ENCODE results near the gene SETBP1.
"Not testable (repeated sequence)": the region's sequence is repeated elsewhere in the genome, so short reads cannot be mapped to it uniquely, and the experiment has no call there.

Gene SETBP1

DNA sequence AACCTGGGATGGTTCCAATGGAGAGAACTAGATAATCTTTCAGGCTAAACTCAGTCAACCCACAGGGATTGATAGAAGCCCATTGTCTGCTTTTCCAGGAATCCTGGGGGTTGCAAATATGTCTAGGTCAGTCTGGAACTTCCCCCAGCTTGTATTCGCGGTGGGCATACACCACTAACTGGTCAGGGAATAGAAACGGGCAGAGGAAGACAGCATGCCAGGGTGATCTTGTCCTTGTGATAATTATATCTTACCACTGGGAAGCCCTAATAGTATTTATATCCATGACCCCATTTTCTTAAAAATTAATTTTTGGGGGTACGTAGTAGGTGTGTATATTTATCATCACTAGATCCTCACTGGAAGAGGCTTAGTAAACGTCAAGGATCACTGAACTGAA lies 101.9 kb downstream of the SETBP1 start:
- H3K27ac ChIP-seq, result no peak overlapping the region
- no peak for DNase-seq (ENCODE audit: low read depth, low spot score)

DNA sequence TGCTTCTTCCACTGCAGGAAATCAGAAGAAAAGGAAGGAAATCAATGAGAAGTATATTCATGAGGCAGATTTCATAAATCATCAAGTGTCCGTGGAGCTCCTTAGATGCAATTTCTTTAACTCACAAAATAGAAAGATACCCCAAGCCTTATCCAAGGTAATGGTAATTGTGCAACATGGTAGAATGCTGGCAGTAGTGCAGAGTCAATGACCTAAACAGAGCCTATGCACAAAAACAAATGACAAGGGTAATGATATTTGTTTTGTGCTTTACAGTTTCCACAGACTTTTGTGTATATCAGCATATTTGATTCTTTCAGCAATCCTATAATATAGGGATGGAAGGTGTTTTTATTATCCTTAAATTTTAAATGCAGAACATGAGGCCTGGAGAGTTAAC lies 102.7 kb downstream of the SETBP1 start:
- no peak for DNase-seq (ENCODE audit: low read depth, low spot score)
- H3K27ac ChIP-seq, result no peak overlapping the region

DNA sequence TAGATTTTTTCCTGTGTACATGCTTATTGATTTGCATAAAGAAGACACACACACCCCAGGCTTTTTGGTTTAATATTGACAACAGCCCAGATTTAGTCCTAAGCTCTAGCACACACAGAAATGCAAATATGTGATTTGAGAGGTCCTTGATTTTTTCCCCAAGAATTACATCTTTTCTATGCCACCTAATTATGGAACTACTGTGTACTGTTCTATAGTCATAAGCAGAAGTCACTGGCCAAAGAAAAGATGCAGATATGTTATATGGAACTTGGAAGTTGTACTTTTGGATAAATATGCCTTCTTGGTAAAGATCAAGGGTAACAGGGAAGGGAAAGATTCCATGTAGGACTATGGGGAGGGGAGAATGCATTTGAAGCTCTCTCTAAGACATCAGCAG lies 105.6 kb downstream of the SETBP1 start:
- DNase-seq (ENCODE audit: low read depth, low spot score), result no peak
- no peak overlapping the region for H3K27ac ChIP-seq

DNA sequence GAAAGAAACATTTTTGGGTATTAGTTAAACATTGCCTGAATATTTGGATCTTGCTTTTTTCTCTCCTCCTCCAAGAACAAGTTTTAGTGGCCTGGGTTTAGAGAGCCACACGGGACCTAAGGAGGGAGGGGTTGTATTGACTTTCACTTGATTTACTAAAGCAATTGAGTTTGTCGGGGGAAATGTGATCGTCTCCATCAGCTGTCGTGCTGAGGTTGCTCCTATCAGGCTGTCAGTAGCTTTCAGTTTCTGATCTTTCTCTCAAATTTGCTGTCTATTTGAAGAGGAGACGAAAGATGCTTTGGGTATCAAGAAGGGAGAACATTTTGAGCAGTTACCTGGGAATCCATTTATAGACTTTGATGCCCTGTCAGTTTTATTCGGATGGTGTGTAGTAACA lies 106.0 kb downstream of the SETBP1 start:
- no peak for DNase-seq (ENCODE audit: low read depth, low spot score)
- H3K27ac ChIP-seq, result no peak overlapping the region

DNA sequence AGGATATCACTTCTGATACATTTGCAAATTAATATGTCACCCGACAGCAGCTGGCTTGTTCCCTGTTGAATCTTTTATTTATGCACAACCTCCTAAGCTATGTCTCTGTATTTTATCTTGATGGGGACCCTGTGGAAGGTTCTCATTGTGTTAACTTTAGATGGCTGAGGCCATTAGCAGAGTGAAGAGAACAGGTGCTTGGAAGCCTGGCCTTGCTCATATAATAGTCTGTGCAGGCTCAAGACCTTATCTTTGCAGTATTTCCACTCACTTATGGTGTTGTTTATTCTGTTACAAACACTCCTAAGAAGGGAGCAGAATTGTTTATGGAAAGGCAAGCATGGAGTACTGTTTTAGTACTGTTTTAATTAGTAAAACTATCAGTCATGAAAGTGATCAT lies 107.6 kb downstream of the SETBP1 start:
- no peak overlapping the region for H3K27ac ChIP-seq
- no peak for DNase-seq (ENCODE audit: low read depth, low spot score)

DNA sequence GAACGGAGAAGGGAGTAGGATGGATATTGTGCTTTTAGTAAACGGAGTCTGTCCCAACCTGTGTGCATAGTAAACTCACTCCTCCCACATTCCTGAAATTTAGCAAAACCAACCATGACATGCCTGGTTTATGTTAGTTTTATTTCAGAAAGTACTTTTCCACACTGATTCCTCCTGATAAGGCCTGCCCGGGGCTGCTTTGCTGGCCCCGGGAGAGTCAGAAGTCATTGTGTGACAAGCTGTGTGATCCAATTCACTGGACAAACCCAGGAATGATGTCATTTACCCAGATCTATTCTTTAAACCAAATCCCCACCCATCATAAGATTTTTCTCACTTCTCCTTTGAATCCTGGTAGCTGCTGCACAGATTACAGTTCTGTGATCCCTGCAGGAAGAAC lies 109.0 kb downstream of the SETBP1 start:
- DNase-seq (ENCODE audit: low read depth, low spot score), result no peak
- peak overlapping the region; percentile 55 for H3K27ac ChIP-seq

DNA sequence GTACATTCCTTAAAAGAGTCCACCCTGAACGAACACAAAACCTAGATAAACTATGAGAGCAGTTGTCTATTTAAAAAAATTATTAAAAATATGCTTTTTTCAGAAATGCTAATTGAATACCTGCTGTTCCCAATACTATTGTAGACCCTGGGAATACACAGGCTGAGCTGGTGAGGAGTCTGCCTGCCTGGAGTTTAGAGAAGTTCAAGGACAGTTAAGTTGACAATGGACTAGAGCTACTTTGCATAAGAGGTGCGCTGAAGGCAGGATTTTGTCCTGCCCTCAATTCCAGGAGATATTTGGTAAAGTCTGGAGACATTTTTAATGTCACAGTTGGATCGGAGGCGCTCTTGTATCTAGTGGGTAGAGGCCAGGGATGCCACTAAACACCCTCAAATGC lies 110.2 kb downstream of the SETBP1 start:
- no peak overlapping the region for H3K27ac ChIP-seq
- no peak for DNase-seq (ENCODE audit: low read depth, low spot score)

DNA sequence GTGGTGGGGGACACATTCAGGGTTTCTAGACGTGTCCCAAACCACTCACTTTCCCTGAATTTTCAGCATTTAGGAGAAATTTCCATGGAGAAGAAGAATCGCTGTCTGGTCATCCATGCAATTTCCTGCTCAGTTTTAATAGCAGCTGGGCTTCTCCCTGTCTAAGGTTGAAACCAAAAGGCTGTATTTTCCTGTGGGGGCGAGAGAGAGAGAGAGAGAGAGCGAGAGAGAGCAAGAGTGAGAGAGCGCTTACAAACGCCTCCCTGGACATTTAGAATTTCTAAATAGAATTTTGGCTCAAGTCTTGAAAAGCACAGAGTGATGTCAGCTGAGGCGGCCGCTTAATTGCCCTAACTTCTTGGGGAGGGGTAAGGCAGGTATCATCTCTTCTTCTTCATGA lies 110.8 kb downstream of the SETBP1 start:
- no peak overlapping the region for H3K27ac ChIP-seq
- no peak for DNase-seq (ENCODE audit: low read depth, low spot score)

DNA sequence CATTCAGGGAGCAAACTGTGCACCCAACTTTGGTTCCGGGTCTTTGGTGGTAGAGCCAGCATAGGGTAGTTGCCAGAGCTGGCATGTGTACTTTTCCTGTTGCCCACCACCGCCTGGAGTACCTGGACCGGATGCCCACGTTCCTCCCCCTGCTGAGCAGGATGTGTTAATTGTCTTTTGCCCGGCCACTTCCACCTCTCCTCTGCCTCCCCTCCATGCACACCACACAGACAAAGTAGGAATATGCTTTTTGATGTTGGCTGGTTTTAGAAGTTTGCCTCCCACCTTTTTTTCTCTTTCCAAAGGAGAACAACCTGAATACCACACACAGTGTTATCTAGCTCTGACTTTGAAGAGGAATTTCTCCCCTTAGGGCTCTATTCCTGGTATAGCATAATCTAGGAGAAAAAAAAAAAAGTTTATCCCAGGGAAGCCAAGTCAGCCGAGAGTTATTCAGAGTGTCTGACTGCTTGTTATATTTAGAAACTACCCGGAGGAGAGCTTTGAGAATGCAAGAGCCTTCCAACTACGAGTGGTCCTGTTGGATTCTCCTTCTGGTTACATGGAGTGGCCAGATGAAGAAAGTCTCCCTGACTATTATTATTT lies 111.9 kb downstream of the SETBP1 start:
- no peak for DNase-seq (ENCODE audit: low read depth, low spot score)
- H3K27ac ChIP-seq, result no peak overlapping the region

DNA sequence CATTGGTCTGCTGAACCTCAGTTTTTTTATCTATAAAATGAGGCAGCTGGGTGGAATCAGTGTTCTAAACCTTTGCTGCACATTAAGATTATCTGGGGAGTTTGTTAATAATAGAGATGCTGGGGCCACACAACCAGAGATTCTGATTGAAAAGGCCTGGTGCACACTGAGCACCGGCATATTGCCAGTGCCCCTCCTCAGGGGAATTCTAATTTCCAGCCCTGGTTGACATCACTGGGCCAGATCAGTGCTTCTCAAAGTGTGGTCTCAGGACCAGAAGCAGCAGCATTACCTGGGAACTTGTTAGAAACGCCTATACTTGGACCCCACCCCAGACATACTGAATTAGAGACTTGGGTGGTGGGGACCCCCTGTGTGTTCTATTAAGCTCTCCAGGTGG lies 112.5 kb downstream of the SETBP1 start:
- H3K27ac ChIP-seq, result no peak overlapping the region
- DNase-seq (ENCODE audit: low read depth, low spot score), result no peak

DNA sequence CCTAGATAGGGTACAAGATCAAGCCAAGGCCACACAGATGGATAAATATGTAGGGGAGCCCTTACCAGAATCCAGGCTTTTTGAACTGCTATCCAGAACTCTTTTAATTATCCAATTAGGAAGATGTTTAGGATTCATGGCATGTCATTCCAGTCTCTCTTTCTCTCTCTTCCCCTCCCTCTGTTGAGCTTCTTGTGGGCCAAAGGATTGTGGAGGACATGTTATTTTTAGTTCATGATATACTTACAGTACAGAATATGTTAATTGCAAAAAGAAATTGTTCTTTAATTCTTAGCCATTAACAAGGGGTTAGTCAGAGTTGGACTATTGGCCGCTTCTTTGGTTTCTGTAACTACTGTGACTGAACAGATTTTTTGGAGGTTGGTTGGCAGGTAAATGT lies 113.0 kb downstream of the SETBP1 start:
- no peak for DNase-seq (ENCODE audit: low read depth, low spot score)
- no peak overlapping the region for H3K27ac ChIP-seq

DNA sequence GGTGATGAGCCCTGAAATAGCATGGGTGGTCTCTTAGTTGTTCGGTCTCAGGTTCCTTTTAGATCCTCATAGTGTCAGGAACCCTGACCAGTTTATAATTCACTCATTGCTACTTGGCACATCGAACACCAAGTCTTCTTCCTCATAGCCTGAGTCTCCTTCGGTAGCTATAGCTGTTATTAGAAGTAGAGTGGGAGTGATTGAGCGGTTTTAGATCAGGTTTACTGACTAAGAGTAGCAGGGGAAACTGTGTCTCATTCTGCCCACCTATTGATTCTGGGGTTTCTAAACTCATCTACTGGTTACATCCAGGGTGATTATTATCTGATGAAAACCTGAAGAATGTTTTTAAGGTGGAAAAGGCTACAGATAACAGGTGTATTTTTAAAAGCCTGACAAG lies 114.6 kb downstream of the SETBP1 start:
- H3K27ac ChIP-seq, result no peak overlapping the region
- DNase-seq (ENCODE audit: low read depth, low spot score), result no peak

DNA sequence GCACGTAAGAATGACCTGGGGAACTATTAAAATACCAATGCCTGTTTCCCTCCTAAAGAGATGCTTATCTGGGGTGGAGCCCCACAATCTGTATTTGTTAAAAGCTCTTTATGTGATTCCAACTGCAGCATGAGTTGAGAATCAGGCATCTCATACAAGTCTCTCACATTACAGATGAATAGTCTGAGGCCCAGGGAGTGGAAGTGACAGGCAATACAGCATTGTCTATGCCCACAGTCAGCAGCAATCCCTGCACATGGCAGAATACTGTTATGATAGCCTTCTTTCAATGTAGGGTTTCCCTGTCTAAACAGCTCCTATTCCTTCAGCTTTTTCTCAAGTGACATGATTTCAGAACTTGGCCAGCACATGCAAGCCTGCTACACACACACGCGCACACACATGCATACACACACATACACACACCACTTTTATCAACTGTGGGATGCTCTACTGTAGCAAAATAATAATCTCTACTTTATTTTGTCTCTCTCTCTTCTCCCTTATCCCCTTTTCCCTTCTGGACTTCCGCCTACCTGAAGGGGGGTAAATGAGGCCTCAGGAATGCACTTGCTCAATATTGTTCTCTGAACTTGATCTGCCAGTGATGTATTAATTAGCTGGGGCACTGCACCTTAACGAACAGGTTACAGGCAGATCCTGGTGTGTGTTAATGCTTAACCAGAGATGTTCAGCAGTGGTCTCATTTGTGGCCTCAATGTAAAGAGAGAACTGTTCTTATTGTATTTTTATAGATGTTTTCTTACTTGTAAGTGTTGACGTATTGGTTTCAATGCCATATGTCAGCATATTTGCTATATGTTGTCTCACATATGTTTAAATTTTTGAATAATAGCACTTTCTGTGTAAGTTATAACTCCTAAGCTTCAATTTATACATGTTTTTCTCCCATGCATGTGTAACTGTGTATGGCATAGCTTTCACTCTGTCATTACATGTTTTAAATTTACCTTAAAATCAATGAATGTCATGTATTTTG lies 116.0 kb downstream of the SETBP1 start:
- H3K27ac ChIP-seq, result no peak overlapping the region

DNA sequence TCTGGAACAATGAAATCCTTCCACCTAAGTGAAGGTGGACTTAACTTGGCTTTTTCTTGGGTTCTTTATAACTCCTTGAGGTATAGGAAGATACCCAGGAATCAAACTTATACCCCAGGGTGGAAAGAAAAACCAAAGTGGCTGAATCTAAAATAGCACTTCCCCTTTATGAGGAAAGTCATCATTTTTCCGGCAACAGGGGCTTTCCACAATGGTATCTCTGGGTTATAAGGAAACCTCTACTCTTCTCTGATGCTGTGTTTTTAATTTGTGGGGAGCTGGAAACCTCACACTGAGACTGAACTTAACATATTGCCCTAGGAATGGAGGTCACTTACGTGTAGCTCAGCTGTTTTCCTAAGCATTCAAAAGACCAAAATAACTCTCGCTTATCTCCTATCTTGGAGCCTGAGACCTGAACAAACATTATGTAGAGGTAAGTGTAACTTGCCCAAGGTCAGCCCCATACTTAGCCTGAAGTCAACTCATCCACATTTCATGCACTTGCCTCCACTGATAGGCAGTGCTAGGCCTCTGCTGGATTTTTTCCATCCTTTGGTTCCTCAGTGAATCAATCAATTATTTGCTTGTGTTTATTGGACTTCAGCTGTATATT lies 117.9 kb downstream of the SETBP1 start:
- H3K27ac ChIP-seq, result no peak overlapping the region
- no peak for DNase-seq (ENCODE audit: low read depth, low spot score)

More for the DNA sequence above, 116.0 kb downstream of the SETBP1 start:
- no peak for DNase-seq (ENCODE audit: low read depth, low spot score)

DNA sequence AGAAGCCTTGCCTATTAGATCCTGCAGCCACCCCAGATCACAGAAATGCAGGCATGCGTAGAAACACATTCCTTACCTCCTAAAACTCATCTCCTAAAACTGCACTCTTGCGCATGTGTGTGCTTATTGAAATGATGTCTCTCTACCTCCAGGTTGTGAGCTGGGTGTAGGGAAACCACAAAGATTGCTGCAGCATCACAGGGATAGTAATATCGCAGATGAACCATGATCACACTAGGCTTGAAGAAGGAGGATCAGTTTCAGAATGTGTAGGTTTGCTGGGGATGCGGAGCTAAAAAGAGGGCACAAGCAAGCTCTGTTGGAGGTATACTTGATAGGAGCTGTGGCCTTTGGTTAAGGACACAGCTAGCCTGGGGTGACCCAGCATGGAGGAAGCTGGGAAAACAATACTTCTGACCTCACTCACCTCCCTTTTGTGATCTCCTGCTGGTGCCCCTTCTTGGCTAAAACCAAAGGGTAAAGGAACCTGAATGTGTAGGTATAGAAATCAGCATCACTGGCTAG lies 118.8 kb downstream of the SETBP1 start:
- H3K27ac ChIP-seq, result no peak overlapping the region
- no peak for DNase-seq (ENCODE audit: low read depth, low spot score)

DNA sequence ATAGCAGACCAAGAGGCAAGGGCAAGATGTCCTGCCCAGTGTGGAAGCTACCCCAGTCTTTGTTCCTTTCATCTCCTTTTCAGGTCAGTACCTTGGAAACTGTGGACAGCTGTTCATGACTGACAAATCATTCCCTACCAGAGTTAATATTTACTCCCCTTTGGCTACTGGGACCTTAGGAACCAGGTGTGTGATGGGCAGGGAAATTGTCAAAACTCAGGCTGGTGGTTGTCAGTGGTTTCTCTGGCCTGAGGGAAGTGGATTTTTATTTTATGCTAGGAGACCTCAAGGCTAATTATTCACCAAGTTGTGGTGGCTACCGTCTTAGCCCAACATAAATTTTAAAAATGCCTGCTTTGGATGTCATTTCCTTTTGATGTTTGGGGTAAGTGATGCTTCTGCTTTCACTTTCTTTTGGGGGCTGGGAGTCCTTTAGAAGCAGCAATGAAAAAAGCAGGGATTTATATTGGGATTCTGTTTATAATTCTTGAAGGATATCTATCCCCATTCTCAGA lies 119.3 kb downstream of the SETBP1 start:
- no peak overlapping the region for H3K27ac ChIP-seq
- no peak for DNase-seq (ENCODE audit: low read depth, low spot score)

DNA sequence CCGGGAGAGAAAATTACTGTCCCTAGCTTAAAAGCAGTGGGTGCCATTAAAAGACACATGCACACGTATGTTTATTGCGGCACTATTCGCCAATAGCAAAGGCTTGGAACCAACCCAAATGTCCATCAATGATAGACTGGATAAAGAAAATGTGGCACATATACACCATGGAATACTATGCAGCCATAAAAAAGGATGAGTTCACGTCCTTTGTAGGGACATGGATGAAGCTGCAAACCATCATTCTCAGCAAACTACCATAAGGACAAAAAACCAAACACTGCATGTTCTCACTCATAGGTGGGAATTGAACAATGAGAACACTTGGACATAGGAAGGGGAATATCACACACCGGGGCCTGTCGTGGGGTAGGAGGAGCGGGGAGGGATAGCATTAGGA lies 120.1 kb downstream of the SETBP1 start:
- H3K27ac ChIP-seq; DNase-seq (ENCODE audit: low read depth, low spot score): not testable (repeated sequence)

DNA sequence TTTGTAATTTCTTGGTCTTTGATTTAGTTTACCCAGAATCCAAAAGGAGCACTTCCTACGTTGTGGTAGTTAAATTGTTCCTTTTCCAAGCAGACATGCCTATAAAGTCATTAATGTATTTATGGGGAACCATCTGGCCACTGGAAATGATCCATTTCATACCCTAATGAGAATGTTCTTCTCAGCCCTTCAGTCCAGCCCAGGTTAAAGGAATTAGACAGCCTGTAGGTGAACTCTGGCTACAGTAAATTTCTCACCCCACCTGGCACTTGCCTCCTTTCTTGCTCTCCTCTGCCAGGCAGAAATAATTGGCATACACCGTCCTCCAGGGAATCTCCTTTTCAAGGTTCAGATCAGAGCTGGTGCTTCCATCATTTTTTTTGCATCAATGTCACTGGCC lies 121.1 kb downstream of the SETBP1 start:
- no peak overlapping the region for H3K27ac ChIP-seq
- no peak for DNase-seq (ENCODE audit: low read depth, low spot score)

DNA sequence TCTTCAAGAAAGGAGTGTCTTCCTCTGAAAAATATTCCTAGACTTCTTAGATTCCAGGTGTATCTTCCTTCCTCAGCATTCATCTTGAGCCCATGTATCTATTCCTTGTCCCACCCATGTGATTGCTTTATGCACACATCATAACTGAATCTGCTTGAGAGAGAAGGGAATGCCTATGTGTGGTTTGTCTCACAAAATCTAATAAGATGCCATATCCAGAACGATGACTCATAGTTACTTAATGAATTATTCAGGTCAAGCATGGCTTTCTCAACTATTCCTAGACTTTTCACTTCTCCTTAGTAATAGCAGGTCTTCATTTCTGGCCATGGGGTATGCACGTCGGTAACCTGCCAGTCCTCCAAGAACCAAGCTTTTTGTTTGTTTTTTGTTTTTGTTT lies 121.8 kb downstream of the SETBP1 start:
- H3K27ac ChIP-seq, result no peak overlapping the region
- no peak for DNase-seq (ENCODE audit: low read depth, low spot score)

DNA sequence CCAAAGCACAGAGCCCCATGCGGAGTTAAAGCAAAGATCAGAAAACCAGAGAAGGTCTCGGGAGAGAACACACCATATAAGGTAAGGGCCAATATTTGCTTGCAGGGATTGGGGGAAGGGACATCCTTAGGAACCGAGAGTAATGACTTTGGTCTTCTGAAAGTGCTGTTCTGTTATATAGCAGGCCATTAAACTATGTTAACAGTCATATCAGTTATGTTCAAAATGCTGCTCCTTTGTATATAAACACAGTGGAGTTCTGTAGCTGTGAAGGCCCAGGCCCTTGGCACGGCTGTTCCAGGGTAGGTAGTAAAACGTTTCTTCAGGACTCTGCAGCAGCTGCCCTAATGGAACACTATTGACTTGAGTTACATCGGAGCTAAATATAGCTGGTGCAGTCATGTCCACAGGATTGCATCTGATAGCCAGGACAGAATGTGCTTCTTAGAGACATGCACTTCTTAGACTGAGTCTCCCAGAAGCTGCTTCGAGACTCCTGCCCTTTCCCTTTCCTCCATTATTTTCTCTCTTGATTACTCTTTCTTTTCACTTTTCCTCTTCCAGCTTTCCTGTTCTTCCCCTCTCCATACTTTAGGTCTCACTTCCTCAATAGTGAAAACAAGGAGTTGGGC lies 122.4 kb downstream of the SETBP1 start:
- no peak overlapping the region for H3K27ac ChIP-seq
- DNase-seq (ENCODE audit: low read depth, low spot score), result no peak
